HG02678 (cell line): ENCODE data around the gene POLA1.

Experiments used
- ATAC-seq: cut with Tn5 transposase; IDR thresholded peaks from one replicate; pipeline ENCODE4 v1.9.1; 2021; ENCODE audit warnings: mild to moderate bottlenecking, moderate library complexity; ENCODE audit not compliant: unreplicated experiment

Gene POLA1

DNA sequence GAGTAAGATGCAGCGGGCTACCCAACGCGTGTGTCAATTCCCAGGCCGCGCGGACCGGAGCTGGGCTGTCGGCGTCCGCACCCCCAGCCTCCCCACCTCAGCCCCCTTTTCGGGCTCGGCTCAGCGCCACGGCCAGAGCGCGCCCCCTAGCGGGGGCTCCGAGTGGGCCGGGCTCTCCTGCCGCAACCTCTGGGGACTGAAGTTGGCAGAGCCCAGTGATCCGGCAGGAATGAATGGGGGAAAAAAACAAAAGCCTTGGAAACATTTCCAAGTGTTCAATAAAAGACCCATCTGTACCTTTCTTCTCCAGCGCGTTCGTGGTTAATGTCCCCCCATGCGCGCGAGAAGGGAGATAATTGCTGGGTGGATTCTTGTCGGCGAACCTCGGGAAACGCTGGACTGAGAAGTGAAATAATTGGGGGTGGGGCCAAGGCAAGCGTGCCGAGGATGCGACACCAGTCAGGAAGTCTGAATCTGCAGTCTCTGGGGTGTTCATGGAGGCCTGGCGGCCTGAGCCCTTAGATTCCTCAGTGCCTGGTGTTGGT is 327.3 kb downstream of the POLA1 start:
- ATAC-seq: peak; percentile 69

- no peak for ATAC-seq
These were observed 329.0 kb downstream of the POLA1 start for GRCh38 chrX:25022499-25023325.

- ATAC-seq: no peak
These were observed 330.2 kb downstream of the POLA1 start for GRCh38 chrX:25023908-25024307.

- ATAC-seq: no peak
These were observed 331.9 kb downstream of the POLA1 start for GRCh38 chrX:25025615-25026014.

GRCh38 chrX:25026576-25026975 is 332.9 kb downstream of the POLA1 start:
- ATAC-seq: no peak

DNA sequence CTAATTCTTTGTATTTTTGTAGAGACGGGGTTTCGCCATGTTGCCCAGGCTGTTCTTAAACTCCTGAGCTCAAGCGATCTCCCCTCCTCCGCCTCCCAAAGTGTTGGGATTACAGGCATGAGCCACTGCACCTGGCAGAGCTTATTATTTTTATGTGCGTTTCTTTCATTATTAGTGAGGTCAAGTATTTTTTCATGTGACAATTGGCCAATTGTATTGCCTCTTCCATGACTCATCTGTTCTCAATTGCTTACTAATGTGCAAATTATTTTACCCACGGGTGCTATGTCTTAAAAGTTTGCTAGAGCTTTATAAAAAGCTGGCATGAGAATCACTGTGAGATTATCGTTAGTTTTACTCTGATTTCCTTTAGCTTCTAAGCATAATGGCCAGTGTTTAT is 335.0 kb downstream of the POLA1 start:
- no peak for ATAC-seq

DNA sequence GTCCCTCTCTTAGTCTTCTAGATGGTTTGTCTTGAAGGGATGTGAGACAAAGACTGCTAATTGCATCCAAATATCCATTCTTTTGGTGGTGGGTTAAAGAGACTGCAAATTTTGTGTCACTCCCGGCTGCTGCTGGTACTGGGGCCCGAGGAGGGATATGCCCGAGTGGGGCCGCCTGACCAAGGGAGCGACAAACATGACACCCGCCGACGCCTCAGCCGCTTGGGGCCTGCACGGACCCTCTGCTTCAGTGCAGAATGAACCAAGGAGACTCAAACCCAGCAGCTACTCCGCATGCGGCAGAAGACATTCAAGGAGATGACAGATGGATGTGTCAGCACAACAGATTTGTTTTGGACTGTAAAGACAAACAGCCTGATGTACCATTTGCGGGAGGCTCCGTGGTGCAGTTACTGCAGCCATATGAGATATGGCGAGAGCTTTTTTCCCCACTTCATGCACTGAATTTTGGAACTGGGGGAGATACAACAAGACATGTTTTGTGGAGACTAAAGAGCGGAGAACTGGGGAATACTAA is 335.6 kb downstream of the POLA1 start:
- no peak for ATAC-seq

- ATAC-seq: no peak
These were observed 341.2 kb downstream of the POLA1 start for GRCh38 chrX:25034889-25035288.

DNA sequence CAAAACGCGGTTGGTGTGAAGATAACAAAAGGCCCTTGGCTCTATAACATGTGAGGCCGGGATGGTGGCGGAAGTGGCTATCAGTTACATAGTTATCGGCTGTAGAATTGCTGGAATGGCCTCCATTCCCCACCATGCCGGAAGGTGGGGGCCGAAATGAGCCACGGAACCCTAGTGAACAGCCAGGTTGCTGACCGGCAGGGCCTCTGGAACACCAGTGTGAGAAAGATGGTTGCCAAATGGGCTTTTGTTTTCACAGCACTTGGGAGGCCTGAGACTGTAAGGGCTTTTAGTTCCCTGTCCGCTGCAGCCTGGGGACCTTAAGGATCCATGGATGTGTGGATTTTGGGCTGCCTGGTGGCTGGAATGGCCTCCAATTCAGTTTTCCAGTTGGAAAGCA is 345.3 kb downstream of the POLA1 start:
- no peak for ATAC-seq

GRCh38 chrX:25043192-25043591 is 349.5 kb downstream of the POLA1 start:
- ATAC-seq: no peak
